Measurements from ENCODE around the gene HSPA9. TPM values are rescaled to one million over a fixed set of nuclear protein-coding genes. Genes with fewer than 3 reads are reported as not detected.

Gene HSPA9
- total and polyA plus RNA-seq, 9 of the 15 experiments (the other 6 are each of a cell fraction or from before 2014, with no cell fraction given): 195 to 583 (median 514) TPM

DNA sequence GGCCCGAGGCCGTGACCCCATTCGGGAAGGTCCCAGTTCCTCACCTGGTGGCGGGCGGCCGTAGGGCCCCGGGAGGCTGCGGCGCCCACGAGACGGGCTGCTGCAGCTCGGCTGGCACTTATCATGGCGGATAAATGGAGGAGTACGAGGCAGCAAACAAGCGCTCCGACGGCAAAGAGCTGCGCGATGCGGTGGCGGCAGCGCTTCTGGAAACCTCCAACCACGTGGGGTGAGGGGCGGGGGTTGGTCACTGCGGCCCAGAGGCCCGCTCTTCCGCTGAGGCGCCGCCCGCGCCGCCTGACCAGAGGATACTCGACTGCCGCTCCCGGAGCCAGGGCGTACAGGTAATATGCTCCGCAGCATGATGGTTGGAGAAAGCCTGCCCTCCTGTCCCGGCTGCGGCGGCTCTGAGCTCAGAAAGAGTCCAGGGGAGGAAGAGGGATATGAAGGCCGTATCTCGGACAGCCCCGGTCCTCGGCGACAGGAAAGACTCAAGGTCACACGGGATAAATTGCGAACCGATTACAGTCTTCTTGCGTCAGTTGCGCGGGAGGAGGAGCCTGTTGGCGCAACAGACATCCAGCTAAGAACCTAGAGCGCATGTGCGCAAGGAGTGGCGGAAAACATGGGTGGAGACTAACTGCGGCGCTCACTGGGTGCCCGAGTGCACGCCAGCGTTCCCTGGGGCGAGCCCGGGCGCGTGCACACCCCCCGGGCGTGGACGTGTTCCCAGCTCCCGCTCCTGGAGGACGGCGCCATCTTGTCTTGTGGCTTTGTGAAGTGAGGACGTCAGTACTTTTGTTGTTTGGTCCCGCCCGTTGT lies at the start of gene HSPA9 (continued):
- TF ChIP-seq ZNF75A (CRISPR knock-in tag; IDR thresholded peaks at IDR 0.05) (no peak), KLF10 (CRISPR knock-in tag; IDR thresholded peaks at IDR 0.05) (no peak), SIN3B (IDR thresholded peaks at IDR 0.05; ENCODE audit: low read depth) (peak; percentile 67), ZNF347 (CRISPR knock-in tag; IDR thresholded peaks at IDR 0.05; ENCODE audit: low read depth) (no peak), CEBPB (tag; IDR thresholded peaks at IDR 0.05) (peak; percentile 99), POLR3A (IDR thresholded peaks at IDR 0.05; ENCODE audit: borderline replicate concordance, extremely low read depth, insufficient read depth, insufficient read length) (no peak), KLF13 (tag; IDR thresholded peaks at IDR 0.05; ENCODE audit: borderline replicate concordance, low read depth) (peak; percentile 93), CBX5 (IDR thresholded peaks at IDR 0.05; ENCODE audit: borderline replicate concordance, low read depth) (no peak), BRF2 (IDR thresholded peaks at IDR 0.05; ENCODE audit: borderline replicate concordance, insufficient read depth, insufficient read length) (no peak), CBFA2T2 (conservative IDR thresholded peaks at IDR 0.05) (peak; percentile 44), GATAD2A (IDR thresholded peaks at IDR 0.05) (no peak), FOXA3 (CRISPR knock-in tag; conservative IDR thresholded peaks at IDR 0.05 in 1 of 2, IDR thresholded peaks at IDR 0.05 in 1 of 2) (peak in 1 of 2 experiments; percentile 82; a peak in 1 of 4 replicates), BRD9 (IDR thresholded peaks at IDR 0.05; ENCODE audit: low read depth, partially characterized antibody) (peak; percentile 90), PTTG1 (tag; IDR thresholded peaks at IDR 0.05; ENCODE audit: low read depth) (no peak), KAT8 (IDR thresholded peaks at IDR 0.05; ENCODE audit: low read depth) (no peak), TFE3 (CRISPR knock-in tag; IDR thresholded peaks at IDR 0.05) (peak; percentile 53), MYC (IDR thresholded peaks at IDR 0.05; ENCODE audit: low read depth, low read length) (peak; percentile 98), MYC (CRISPR knock-in tag; IDR thresholded peaks at IDR 0.05; ENCODE audit: borderline replicate concordance, low read depth) (peak; percentile 100)
- TF ChIP-seq, protein P1, sequence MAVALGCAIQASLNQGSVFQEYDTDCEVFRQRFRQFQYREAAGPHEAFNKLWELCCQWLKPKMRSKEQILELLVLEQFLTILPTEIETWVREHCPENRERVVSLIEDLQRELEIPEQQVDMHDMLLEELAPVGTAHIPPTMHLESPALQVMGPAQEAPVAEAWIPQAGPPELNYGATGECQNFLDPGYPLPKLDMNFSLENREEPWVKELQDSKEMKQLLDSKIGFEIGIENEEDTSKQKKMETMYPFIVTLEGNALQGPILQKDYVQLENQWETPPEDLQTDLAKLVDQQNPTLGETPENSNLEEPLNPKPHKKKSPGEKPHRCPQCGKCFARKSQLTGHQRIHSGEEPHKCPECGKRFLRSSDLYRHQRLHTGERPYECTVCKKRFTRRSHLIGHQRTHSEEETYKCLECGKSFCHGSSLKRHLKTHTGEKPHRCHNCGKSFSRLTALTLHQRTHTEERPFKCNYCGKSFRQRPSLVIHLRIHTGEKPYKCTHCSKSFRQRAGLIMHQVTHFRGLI (CRISPR knock-in tag; IDR thresholded peaks at IDR 0.05): no peak; the same call in 1 of the 2 replicates
- TF ChIP-seq, protein P2, sequence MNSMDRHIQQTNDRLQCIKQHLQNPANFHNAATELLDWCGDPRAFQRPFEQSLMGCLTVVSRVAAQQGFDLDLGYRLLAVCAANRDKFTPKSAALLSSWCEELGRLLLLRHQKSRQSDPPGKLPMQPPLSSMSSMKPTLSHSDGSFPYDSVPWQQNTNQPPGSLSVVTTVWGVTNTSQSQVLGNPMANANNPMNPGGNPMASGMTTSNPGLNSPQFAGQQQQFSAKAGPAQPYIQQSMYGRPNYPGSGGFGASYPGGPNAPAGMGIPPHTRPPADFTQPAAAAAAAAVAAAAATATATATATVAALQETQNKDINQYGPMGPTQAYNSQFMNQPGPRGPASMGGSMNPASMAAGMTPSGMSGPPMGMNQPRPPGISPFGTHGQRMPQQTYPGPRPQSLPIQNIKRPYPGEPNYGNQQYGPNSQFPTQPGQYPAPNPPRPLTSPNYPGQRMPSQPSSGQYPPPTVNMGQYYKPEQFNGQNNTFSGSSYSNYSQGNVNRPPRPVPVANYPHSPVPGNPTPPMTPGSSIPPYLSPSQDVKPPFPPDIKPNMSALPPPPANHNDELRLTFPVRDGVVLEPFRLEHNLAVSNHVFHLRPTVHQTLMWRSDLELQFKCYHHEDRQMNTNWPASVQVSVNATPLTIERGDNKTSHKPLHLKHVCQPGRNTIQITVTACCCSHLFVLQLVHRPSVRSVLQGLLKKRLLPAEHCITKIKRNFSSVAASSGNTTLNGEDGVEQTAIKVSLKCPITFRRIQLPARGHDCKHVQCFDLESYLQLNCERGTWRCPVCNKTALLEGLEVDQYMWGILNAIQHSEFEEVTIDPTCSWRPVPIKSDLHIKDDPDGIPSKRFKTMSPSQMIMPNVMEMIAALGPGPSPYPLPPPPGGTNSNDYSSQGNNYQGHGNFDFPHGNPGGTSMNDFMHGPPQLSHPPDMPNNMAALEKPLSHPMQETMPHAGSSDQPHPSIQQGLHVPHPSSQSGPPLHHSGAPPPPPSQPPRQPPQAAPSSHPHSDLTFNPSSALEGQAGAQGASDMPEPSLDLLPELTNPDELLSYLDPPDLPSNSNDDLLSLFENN (IDR thresholded peaks at IDR 0.05; ENCODE audit: low read depth in 2 of 2, low read length in 2 of 2): no peak

Data from K562 (cell line).